Uterus (tissue), 4 donors: ENCODE data around the gene PPP3CA. TPM values are rescaled to one million over a fixed set of nuclear protein-coding genes. Genes with fewer than 3 reads are reported as not detected.

Source experiments
- DNase-seq, 2 donors: peaks; one replicate each; pipeline ENCODE4 v3.0.0-alpha.2; 2019 to 2020
- H3K27ac ChIP-seq, 2 donors: fragments of 200-600 bp; sonication (generic); 1 replicate in 1 of 2; 2 replicates in 1 of 2; pipeline ENCODE4 v1.5.1; 2016 to 2018
- H3K27me3 ChIP-seq, 2 donors: fragments of 200-600 bp; sonication (generic); one replicate each; pipeline ENCODE4 v1.5.1; 2018 to 2019; ENCODE audit warnings: control low read depth in 1 of 2
- H3K36me3 ChIP-seq, 2 donors: fragments of 200-600 bp; sonication (generic); one replicate each; pipeline ENCODE4 v1.5.1; 2019; ENCODE audit warnings: control low read depth in 1 of 2
- H3K4me1 ChIP-seq, 2 donors: fragments of 200-600 bp; sonication (generic); one replicate each; pipeline ENCODE4 v1.5.1; 2018 to 2019; ENCODE audit warnings: control low read depth in 1 of 2
- H3K4me3 ChIP-seq, 2 donors: fragments of 200-600 bp; sonication (generic); 1 replicate in 1 of 2; 2 replicates in 1 of 2; pipeline ENCODE4 v1.5.1; 2018 to 2019; ENCODE audit warnings: mild to moderate bottlenecking in 1 of 2
- H3K9me3 ChIP-seq, 2 donors: fragments of 200-600 bp; sonication (generic); one replicate each; pipeline ENCODE4 v1.5.1; 2019; ENCODE audit warnings: control low read depth in 1 of 2
- CTCF ChIP-seq, 4 experiments: fragments of 200-600 bp in 2 of 4; fragments of 450-650 bp in 2 of 4; sonication (generic) in 2 of 4; IDR thresholded peaks; one replicate each; pipeline ENCODE4 v1.5.1; 2016 to 2019; ENCODE audit warnings: antibody characterized with exemption in 4 of 4, mild to moderate bottlenecking in 2 of 4, moderate library complexity in 1 of 4
- POLR2A ChIP-seq, 2 donors: fragments of 450-650 bp; IDR thresholded peaks; one replicate each; pipeline ENCODE4 v1.6.1; 2016; ENCODE audit warnings: antibody characterized with exemption in 2 of 2, mild to moderate bottlenecking in 1 of 2, moderate library complexity in 1 of 2
- intact Hi-C: fragments of 100-400 bp; cut with DNase I; formaldehyde crosslinking; loops from one replicate; pipeline ENCODE4 v1.15.1; 2023; ENCODE audit warnings: low total_unique reads
- total RNA-seq, 4 donors: library from RNA; depleted of rRNA in 3 of 4; stranded (reverse); fragments of >200 nt in 3 of 4; gene quantifications; one replicate each; pipeline versions ENCODE4 v1.1.0 to v1.2.4, GENCODE V29; 2014 to 2023
- donor health status: DM: yes; HTN: yes; CAD: no.

Gene PPP3CA
- total RNA-seq, 4 donors from 2014 or later: 32.8 to 70.0 (median 39.8) TPM

GRCh38 chr4:101145021-101145420 is 202.3 kb downstream of the PPP3CA start:
- intact Hi-C loops: no loop called here
- no peaks in the 10 kb centered on the region for H3K4me1 ChIP-seq
- H3K9me3 ChIP-seq: no peaks in the 10 kb centered on the region
- no peak for DNase-seq
- no peak overlapping the region for H3K4me3 ChIP-seq
- no peak overlapping the region for H3K27ac ChIP-seq
- no peak for TF ChIP-seq POLR2A (IDR thresholded peaks at IDR 0.05)
- no peak for TF ChIP-seq CTCF (IDR thresholded peaks at IDR 0.05)
- H3K27me3 ChIP-seq: no peaks in the 10 kb centered on the region
- H3K36me3 ChIP-seq: no peaks in the 10 kb centered on the region

DNA sequence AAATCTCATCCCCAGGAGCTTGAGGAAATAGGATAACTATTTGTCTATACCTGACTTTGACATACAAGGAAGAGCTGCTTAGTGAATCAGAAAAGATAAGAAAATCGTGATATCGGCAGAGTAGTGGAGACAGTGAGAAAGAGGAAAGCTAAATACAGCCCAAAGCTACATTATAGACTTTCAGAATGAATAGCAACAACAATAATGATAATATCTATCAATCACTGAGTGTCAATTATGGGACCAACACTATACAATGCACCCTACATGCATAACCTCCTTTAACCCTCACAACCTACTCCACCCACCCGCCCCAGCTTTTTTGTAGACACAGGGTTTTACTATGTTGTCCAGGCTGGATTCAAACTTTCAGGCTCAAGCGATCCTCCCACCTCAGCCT is 205.1 kb downstream of the PPP3CA start:
- no peak overlapping the region for H3K4me3 ChIP-seq
- TF ChIP-seq CTCF (IDR thresholded peaks at IDR 0.05) (no peak), POLR2A (IDR thresholded peaks at IDR 0.05) (no peak)

DNA sequence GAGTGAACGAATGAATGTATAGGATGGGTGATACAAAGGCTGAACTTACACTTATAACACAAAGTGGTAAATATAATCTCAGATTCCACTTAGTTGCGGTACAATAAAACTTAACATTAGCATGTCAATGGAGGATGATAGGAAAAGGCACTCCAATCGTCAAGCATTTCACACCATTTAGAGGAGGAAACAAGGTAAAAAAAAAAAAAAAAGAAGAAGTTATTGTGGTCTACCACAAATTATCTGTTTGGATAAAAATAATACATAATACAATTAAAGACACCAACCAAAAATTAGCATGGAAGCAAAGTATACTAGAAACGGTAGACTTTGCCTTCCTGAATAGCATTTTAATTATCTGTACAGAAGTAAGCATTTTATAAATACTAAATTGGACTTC is 205.5 kb downstream of the PPP3CA start:
- H3K36me3 ChIP-seq: no peaks in the 10 kb centered on the region
- no peak overlapping the region for H3K27ac ChIP-seq
- DNase-seq: no peak
- H3K9me3 ChIP-seq: no peaks in the 10 kb centered on the region
- no peaks in the 10 kb centered on the region for H3K4me1 ChIP-seq
- no peak overlapping the region for H3K4me3 ChIP-seq
- TF ChIP-seq POLR2A (IDR thresholded peaks at IDR 0.05): no peak
- no peak for TF ChIP-seq CTCF (IDR thresholded peaks at IDR 0.05)
- intact Hi-C loops: no loop called here
- no peaks in the 10 kb centered on the region for H3K27me3 ChIP-seq

More for the DNA sequence above, 205.1 kb downstream of the PPP3CA start:
- no peaks in the 10 kb centered on the region for H3K36me3 ChIP-seq
- no peak for DNase-seq
- H3K4me1 ChIP-seq: no peaks in the 10 kb centered on the region
- H3K27ac ChIP-seq: no peak overlapping the region
- no peaks in the 10 kb centered on the region for H3K9me3 ChIP-seq
- intact Hi-C loops: no loop called here
- no peaks in the 10 kb centered on the region for H3K27me3 ChIP-seq

- TF ChIP-seq CTCF (IDR thresholded peaks at IDR 0.05): no peak
- no peak for TF ChIP-seq POLR2A (IDR thresholded peaks at IDR 0.05)
- Histone ChIP-seq H3K9me3 (no peaks in the 10 kb centered on the region), H3K27me3 (no peaks in the 10 kb centered on the region), H3K27ac (no peak overlapping the region), H3K36me3 (no peaks in the 10 kb centered on the region), H3K4me1 (no peaks in the 10 kb centered on the region), H3K4me3 (no peak overlapping the region)
- intact Hi-C loops: no loop called here
- no peak for DNase-seq
Observed at GRCh38 chr4:101141230-101141629, 206.1 kb downstream of the PPP3CA start.

- no peak overlapping the region for H3K4me3 ChIP-seq
- H3K27ac ChIP-seq: no peak overlapping the region
- H3K36me3 ChIP-seq: no peaks in the 10 kb centered on the region
- no peak for TF ChIP-seq POLR2A (IDR thresholded peaks at IDR 0.05)
- no peaks in the 10 kb centered on the region for H3K27me3 ChIP-seq
- H3K4me1 ChIP-seq: no peaks in the 10 kb centered on the region
- H3K9me3 ChIP-seq: no peaks in the 10 kb centered on the region
- DNase-seq: no peak
- intact Hi-C loops: no loop called here
Observed at GRCh38 chr4:101140228-101140627, 207.1 kb downstream of the PPP3CA start.
